ENCODE results near the gene MIP. TPM values are rescaled to one million over a fixed set of nuclear protein-coding genes. Genes with fewer than 3 reads are reported as not detected.

MIP gene
- total and polyA plus RNA-seq, 2 donors from 2014 or later = not detected

- intact Hi-C loops (cut with DNase I) = no loop called here
- Histone ChIP-seq H3K9ac (ENCODE audit: low read length in 3 of 3) (no peak overlapping the region), H3K9me3 (ENCODE audit: control insufficient read depth in 2 of 3, insufficient read depth in 1 of 3, low read length in 3 of 3) (no peaks in the 10 kb centered on the region), H3K27me3 (ENCODE audit: control insufficient read depth, insufficient read depth, low read length) (no peaks in the 10 kb centered on the region), H3K4me3 (ENCODE audit: low read length in 3 of 3) (no peak overlapping the region), H3K4me1 (ENCODE audit: control insufficient read depth in 2 of 3, insufficient read depth in 2 of 3, low read depth in 1 of 3, low read length in 3 of 3) (no peaks in the 10 kb centered on the region), H3K27ac (ENCODE audit: low read depth in 2 of 2, low read length in 2 of 2) (no peak overlapping the region), H3K36me3 (ENCODE audit: control insufficient read depth in 2 of 3, insufficient read depth in 3 of 3, low read length in 3 of 3) (peaks cover 0 to 8% (median 6%) of the 10 kb centered on the region in 3 donors)
- TF ChIP-seq, protein P1, sequence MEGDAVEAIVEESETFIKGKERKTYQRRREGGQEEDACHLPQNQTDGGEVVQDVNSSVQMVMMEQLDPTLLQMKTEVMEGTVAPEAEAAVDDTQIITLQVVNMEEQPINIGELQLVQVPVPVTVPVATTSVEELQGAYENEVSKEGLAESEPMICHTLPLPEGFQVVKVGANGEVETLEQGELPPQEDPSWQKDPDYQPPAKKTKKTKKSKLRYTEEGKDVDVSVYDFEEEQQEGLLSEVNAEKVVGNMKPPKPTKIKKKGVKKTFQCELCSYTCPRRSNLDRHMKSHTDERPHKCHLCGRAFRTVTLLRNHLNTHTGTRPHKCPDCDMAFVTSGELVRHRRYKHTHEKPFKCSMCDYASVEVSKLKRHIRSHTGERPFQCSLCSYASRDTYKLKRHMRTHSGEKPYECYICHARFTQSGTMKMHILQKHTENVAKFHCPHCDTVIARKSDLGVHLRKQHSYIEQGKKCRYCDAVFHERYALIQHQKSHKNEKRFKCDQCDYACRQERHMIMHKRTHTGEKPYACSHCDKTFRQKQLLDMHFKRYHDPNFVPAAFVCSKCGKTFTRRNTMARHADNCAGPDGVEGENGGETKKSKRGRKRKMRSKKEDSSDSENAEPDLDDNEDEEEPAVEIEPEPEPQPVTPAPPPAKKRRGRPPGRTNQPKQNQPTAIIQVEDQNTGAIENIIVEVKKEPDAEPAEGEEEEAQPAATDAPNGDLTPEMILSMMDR (IDR thresholded peaks at IDR 0.05; ENCODE audit: borderline replicate concordance, extremely low read depth, insufficient read depth) = no peak
- no peak for FAIRE-seq
- DNase-seq = no peak
Measured at GRCh38 chr12:56420411-56420810, 34.0 kb downstream of the MIP start.

DNA sequence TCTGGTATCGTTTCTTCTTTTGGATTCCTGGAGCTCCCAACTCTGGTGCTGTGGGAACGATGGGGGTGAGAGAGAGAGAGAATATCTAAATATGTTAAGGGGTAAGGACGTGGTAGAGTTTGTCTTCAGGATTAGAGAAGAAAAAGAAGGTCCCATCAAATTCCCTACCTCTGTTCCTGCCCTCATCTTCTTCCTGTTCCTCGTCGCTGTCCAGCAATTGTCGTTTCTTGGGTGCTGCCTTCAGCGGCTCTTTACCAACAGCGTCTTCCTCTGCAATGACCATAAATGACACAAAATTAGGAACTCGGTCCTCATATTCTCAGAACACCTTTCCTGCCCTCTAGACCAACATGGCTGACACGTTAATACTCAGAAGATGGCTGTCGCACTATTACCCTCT, 36.7 kb downstream of the MIP start:
- no peak for DNase-seq
- TF ChIP-seq, protein P1 (IDR thresholded peaks at IDR 0.05; ENCODE audit: borderline replicate concordance, extremely low read depth, insufficient read depth) = no peak
- H3K4me1 ChIP-seq (ENCODE audit: control insufficient read depth in 2 of 3, insufficient read depth in 2 of 3, low read depth in 1 of 3, low read length in 3 of 3) = no peaks in the 10 kb centered on the region
- no peak overlapping the region for H3K9ac ChIP-seq (ENCODE audit: low read length in 3 of 3)
- H3K27ac ChIP-seq (ENCODE audit: low read depth in 2 of 2, low read length in 2 of 2) = no peak overlapping the region
- intact Hi-C loops (cut with DNase I) = no loop called here
- H3K9me3 ChIP-seq (ENCODE audit: control insufficient read depth in 2 of 3, insufficient read depth in 1 of 3, low read length in 3 of 3) = no peaks in the 10 kb centered on the region
- peaks cover 0 to 8% (median 6%) of the 10 kb centered on the region in 3 donors for H3K36me3 ChIP-seq (ENCODE audit: control insufficient read depth in 2 of 3, insufficient read depth in 3 of 3, low read length in 3 of 3)
- no peak for FAIRE-seq
- H3K4me3 ChIP-seq (ENCODE audit: low read length in 3 of 3) = no peak overlapping the region
- H3K27me3 ChIP-seq (ENCODE audit: control insufficient read depth, insufficient read depth, low read length) = no peaks in the 10 kb centered on the region

DNA sequence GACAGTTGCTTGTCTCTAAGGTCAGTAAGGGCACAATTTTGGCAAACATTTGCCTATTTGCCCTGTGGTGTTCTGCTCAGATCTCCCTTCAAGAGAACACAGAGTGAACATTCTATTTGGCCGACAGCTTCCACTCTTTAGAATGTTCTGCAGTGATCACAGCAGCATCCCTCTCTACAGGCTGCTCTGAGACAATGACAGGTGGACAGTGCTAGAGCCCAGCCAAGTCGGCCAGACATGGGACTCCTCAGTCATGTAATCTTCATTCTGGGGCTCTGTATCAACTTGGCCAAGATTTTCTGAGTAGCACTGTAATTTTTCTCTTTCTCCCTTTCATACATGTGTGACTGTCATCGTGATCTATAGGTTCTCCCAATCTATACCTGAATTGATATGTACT, 40.1 kb downstream of the MIP start:
- Histone ChIP-seq H3K27ac (ENCODE audit: low read depth in 2 of 2, low read length in 2 of 2) (no peak overlapping the region), H3K9me3 (ENCODE audit: control insufficient read depth in 2 of 3, insufficient read depth in 1 of 3, low read length in 3 of 3) (no peaks in the 10 kb centered on the region), H3K4me3 (ENCODE audit: low read length in 3 of 3) (no peak overlapping the region), H3K27me3 (ENCODE audit: control insufficient read depth, insufficient read depth, low read length) (no peaks in the 10 kb centered on the region), H3K9ac (ENCODE audit: low read length in 3 of 3) (no peak overlapping the region), H3K4me1 (ENCODE audit: control insufficient read depth in 2 of 3, insufficient read depth in 2 of 3, low read depth in 1 of 3, low read length in 3 of 3) (no peaks in the 10 kb centered on the region), H3K36me3 (ENCODE audit: control insufficient read depth in 2 of 3, insufficient read depth in 3 of 3, low read length in 3 of 3) (peaks cover 0 to 4% (median 1%) of the 10 kb centered on the region in 3 donors)
- TF ChIP-seq, protein P1 (IDR thresholded peaks at IDR 0.05; ENCODE audit: borderline replicate concordance, extremely low read depth, insufficient read depth) = no peak
- intact Hi-C loops (cut with DNase I) = no loop called here
- no peak for DNase-seq
- FAIRE-seq = no peak

- no peak overlapping the region for H3K9ac ChIP-seq (ENCODE audit: low read length in 3 of 3)
- H3K4me1 ChIP-seq (ENCODE audit: control insufficient read depth in 2 of 3, insufficient read depth in 2 of 3, low read depth in 1 of 3, low read length in 3 of 3) = no peaks in the 10 kb centered on the region
- intact Hi-C loops (cut with DNase I) = no loop called here
- DNase-seq (no peak), FAIRE-seq (no peak)
- H3K27ac ChIP-seq (ENCODE audit: low read depth in 2 of 2, low read length in 2 of 2) = no peak overlapping the region
- no peaks in the 10 kb centered on the region for H3K27me3 ChIP-seq (ENCODE audit: control insufficient read depth, insufficient read depth, low read length)
- TF ChIP-seq, protein P1 (IDR thresholded peaks at IDR 0.05; ENCODE audit: borderline replicate concordance, extremely low read depth, insufficient read depth) = no peak
- H3K4me3 ChIP-seq (ENCODE audit: low read length in 3 of 3) = no peak overlapping the region
- no peaks in the 10 kb centered on the region for H3K9me3 ChIP-seq (ENCODE audit: control insufficient read depth in 2 of 3, insufficient read depth in 1 of 3, low read length in 3 of 3)
- H3K36me3 ChIP-seq (ENCODE audit: control insufficient read depth in 2 of 3, insufficient read depth in 3 of 3, low read length in 3 of 3) = peaks cover 0 to 4% (median 0%) of the 10 kb centered on the region in 3 donors
Measured at GRCh38 chr12:56413392-56413791, 41.1 kb downstream of the MIP start.

All from kidney (tissue), 14 donors.